ENCODE results near the gene LGR4. TPM values are rescaled to one million over a fixed set of nuclear protein-coding genes. Genes with fewer than 3 reads are reported as not detected.
"Not testable (repeated sequence)": the region's sequence is repeated elsewhere in the genome, so short reads cannot be mapped to it uniquely, and the experiment has no call there.

The LGR4 gene
- polyA plus RNA-seq, 4 donors: 120 to 160 (median 134) TPM

DNA sequence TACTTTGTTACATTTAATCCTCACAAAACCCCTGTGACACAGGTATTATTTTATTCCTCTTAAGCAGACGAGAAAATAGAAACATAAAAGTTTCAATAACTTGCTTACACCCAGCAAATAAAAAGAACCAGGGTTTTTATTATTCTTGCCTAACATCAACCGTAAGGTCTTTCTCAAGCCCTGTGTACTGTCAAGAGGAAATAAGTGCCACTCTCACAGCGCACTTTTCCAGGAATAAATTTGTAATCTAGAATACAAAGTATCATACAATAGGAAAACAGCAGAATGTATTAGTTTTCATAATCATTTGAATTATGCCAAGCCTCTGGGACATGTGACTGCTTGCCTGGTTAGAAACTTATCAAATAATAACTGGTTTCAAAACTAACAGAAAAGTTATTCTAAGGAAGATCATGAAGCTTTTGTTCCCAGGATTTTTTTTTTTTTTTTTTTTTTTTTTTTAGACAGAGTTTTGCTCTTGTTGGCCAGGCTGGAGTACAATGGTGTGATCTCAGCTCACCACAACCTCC is 117.0 kb downstream of the LGR4 start:
- no peak for DNase-seq (ENCODE audit: low read depth in 4 of 4, low spot score in 2 of 4)

DNA sequence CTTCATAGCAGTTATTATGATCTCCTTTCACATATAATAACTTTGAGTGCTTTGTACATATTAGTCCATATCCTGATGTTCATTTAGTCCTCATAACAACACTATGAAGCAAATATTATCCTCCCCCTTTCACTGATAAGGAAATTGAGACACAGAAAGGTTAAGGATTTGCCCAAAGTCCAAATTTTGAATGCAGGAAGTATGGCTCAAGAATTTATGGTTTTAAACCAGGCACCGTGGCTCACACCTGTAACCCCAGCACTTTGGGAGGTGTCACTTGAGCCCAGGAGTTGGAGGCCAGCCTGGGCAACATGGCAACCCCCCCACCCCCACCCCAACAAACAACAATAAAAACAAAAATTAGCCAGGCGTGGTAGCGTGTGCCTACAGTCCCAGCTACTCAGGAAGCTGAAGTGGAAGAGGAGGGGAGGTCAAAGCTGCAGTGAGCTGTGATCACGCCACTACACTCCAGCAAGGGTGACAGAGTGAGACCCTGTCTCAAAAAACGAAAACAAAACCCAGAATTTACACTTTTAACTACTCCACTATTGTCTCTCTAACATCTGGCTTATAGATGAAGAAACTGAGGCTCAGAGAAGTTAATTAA is 118.1 kb downstream of the LGR4 start:
- no peak for DNase-seq (ENCODE audit: low read depth in 4 of 4, low spot score in 2 of 4)

DNA sequence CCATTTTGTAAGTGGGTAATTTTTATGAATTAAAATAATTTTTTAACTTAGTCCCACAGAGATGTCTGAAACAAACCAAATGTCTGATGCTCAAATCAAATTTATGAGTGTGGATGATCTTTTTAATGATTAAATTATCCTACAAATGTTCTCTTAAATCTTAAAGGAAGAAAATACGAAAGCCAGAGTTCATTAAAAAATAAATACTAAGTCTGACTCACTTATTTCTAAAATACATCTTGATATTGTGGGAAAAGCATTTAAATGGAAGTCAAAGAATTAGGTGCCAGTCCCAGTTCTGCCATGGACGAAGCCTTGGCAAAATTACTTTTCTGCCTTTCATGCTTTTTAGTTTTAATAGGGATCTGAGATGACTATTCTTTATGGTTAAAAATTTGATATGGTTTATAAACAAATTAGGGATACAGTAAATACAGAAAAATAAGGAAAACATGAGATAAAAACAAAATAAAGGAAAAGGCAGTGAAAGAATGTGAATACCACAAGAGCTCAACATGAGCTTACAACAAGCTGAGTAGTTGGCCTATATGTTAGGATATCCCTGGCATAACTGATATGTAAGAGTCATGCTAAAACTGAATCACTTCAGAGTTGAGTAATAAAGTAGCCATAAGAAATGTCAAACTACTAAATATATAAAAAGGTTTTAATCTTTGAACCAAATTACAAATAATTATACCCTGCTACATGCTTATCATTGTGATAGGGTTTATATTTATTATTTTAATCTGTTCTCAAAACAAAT is 118.8 kb downstream of the LGR4 start:
- no peak for DNase-seq (ENCODE audit: low read depth in 4 of 4, low spot score in 2 of 4)

DNA sequence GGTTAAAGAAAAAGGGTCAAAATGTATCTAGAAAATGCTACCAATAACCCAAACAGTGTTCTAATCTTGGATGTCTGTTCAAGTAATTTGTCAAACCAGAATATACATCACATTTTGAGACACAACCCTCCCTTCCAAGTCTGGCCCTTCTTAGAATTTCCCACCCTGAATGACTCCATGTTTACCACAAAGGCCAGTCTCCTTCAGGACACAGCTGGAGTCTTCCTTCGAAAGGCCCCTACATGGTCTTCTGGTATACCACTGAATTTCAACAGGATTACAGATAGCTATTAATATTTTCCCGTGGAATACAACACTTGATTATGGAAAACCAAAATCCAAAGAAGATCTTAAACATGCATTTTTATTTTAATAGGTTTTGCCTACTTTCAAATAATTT is 119.8 kb downstream of the LGR4 start:
- DNase-seq (ENCODE audit: low read depth in 4 of 4, low spot score in 2 of 4): no peak

DNA sequence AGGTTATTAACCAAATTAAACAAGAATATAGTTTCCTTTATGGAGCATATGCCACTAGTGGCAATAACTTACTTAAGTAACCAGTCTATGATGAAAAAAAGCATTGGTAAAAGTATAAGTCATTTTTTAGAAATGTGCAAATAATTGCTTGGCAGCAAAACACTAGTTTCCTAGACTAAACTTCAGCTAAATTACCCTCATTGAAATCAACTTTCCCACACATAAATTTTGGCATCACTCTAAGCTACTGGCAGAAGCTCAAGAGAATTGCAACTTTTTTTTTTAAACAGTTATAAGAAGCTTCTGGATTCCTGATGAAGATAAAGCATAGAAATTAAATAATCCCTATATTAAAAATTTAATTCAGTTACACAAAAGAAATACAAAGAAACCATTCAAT is 122.1 kb downstream of the LGR4 start:
- DNase-seq (ENCODE audit: low read depth in 4 of 4, low spot score in 2 of 4): no peak

DNA sequence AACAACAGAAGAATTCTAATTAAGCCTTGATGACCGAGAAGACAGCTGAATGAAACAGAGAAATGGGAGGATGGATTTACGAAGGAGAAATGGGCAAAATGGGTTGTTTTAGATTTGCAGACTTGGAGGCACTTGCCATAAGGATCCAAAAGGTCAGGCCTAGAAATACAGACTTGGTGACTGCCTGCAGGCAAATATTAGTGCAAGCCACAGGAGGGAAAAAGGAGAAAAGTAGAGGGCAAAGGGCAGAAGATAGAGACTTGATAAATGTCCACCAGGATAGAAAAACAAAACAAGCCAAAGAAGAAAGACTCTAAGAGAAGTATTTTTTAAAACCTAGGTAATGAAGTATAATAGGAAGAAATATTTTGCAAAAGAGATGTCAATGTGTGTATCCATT is 122.7 kb downstream of the LGR4 start:
- DNase-seq (ENCODE audit: low read depth in 4 of 4, low spot score in 2 of 4): no peak

DNA sequence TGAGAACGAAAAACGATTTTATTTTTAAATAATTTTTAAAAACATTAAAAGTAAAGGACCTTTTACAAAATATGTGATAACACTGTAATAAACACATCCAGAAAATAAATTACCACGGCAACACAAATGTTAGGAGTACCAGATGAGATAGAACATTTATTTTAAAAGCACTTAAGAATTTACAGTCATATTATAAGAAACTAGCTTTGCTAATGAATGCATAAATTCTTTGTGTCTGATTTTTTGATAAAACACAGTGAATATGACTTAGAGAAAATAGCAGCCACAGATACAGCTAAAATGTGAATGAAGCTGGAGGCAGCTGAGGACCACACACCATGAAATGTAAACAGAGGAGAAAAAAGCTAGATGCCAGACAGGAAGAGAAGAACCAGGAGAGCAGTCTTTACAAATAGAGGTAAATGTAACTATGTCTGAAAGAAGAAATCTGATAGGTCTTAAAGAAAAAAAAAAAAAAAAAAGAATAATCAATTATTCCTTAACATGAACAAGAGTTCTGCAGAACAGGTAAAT is 124.2 kb downstream of the LGR4 start:
- DNase-seq (ENCODE audit: low read depth in 4 of 4, low spot score in 2 of 4): no peak

DNA sequence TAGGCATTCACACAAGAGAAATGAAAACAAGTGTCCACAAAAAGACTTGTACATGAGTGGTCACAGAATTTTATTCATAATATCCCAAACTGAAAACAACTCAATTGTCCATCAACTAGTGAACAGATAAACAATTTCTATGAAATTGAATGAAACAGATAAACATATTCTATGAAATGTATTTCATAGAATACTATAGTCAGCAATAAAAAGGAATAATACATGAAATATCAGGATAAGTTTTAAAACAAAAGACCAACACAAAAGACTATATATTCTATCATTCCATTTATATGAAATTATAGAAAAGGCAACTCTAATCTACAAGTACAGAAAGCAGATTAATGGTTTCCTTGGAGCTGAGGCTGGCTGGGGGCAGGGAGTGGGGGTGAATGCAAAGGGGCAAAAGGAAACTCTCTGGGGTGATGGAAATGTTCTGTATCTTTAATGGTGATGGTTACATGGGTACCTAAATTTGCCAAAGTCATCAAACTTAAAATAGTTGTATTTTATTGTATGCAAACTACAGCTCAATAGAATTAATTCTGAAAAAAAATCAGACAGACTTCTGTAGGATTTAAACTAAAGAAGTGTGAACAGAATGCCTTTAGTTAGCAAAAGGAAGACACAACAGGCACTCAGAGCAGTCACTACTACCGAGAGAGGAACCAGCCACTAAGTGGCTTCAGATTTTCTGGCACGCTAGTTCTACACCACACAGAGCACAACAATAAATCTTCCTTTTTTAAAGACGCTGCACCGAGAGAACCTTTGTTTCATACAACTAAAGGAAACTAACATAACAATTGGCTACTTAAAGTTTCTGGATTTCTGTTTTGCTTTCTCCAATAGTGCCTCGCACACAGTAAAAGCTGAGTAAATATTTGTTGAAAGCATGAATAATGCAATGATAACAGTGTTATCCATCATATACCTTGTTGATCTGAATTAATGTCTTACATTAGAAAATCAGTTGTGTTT is 124.9 kb downstream of the LGR4 start:
- no peak for DNase-seq (ENCODE audit: low read depth in 4 of 4, low spot score in 2 of 4)

DNA sequence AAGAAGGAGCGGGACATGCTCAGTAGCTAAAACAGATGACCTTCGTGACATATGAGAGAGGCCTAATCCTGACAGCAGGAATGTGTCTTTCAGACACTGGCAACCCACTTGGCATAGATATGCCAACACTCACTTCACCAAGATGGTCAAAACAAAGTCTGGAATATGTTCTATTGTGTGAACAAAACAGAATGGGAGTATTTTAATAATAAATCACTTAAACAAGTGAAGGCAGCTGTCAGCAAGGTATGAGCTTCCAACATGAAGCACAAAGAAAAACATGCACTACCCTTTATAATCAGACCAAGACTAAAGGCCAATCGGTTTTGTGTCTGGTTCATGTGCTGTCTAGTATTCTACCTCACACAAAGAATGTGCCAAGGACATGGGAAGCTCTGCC is 132.6 kb downstream of the LGR4 start:
- no peak for DNase-seq (ENCODE audit: low read depth in 4 of 4, low spot score in 2 of 4)

DNA sequence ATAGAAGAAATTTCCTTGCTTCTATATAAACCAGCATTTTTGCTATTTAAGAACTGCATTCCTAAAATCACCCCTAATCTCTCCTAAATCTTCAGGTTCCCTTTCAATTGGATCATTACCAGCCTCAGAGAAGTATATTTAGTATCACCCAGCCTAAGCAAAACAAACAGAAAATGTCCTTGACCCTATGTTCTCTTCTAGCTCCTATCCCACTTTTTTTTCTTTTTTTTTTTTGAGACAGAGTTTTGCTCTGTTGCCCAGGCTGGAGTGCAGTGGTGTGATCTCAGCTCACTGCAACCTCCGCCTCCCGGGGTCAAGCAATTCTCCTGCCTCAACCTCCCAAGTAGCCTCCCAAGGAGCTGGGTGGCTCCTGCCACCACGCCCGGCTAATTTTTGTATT is 137.8 kb downstream of the LGR4 start:
- not testable (repeated sequence) for DNase-seq (ENCODE audit: low read depth in 4 of 4, low spot score in 2 of 4)

DNA sequence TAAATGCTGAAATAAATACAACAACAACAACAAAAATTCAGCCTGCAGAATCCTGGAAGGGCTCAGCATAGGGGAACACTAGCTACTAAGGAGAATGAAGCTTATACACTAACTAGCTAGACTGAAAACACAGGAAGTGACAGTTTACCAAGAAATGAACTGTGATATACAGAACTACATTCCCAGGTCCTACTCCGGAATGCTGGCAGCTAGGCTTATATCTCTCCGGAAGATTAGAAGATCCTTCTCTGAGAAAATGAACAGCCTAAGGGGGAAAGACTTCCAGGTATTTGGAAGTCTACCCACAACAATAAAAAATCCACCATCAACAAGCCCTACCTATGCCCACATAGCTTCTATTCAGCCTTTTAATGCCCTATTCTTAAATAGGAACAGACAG is 140.6 kb downstream of the LGR4 start:
- DNase-seq (ENCODE audit: low read depth in 4 of 4, low spot score in 2 of 4): no peak

DNA sequence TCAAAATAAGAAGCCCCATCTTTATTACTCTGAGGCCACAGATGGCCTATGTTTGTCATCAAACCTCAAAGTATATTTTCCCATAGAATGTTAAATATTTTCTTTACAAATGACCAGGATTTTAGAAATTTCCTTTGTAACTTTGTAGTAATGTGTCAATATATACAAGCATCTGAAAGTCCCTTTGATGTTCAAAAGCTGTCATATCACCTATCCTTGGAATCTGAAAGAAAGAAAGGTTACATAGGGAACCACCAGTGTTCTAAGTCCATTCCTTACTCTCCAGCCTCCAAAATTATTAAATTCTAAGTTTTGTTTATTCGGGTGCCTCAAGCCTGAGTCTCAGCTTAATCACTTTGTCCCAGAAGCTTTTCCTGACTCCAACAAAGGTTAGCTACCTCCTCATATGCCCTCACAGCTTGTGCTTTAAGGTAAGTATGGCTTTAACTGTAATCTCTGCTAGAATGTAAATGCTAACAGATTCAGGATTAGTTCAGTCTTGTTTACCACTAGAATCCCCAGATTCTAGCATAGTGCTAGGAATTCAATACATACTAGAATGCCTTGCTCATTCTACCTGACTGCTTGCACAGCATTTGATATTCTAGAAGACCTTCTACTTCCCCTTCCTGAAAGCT is 141.8 kb downstream of the LGR4 start:
- DNase-seq (ENCODE audit: low read depth in 4 of 4, low spot score in 2 of 4): no peak

DNA sequence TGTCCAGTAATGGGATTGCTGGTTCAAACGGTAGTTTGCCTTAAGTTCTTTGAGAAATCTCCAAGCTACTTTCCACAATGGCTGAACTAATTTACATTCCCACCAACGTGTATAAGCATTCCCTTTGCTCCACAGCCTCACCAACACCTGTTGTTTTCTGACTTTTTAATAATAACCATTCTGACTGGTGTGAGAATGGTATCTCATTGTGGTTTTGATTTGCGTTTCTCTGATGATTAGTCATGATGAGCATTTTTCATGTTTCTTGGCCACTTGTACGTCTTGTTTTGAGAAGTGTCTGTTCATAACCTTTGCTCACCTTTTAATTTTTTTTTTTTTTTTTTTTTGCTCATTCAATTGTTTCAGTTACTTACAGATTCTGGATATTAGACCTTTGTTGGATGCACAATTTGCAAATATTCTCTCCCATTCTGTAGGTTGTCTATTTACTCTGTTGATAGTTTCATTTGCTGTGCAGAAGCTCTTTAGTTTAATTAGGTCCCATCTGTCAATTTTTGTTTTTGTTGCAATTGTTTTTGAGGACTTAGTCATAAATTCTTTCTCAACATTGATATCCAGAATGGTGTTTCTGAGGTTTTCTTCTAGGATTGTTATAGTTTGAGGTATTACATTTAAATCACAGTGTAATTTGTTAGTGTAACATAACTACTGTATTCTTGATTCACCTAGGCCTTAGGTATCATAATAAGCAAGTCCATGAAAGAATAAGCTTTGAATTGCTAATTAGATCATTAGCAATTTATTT is 142.5 kb downstream of the LGR4 start:
- no peak for DNase-seq (ENCODE audit: low read depth in 4 of 4, low spot score in 2 of 4)

DNA sequence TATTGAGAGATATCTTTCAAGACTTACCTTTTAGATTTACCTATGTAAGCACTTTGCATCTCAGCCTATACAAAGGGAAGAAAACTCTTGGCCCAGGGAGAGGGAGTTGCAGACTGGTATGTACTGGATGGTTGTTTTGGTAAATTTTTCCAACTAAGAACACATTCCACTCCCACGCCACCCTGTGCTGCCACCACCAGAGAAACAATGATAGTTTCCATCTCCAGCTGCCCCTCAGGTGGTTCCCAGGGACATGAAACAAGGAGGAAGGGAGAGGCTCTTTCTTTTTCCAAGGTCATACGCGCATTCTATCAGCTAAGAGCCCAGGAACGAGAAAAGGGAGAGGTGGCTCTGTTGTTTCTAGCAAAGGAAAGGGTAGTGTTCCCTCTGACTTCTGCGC is 144.0 kb downstream of the LGR4 start:
- no peak for DNase-seq (ENCODE audit: low read depth in 4 of 4, low spot score in 2 of 4)

DNA sequence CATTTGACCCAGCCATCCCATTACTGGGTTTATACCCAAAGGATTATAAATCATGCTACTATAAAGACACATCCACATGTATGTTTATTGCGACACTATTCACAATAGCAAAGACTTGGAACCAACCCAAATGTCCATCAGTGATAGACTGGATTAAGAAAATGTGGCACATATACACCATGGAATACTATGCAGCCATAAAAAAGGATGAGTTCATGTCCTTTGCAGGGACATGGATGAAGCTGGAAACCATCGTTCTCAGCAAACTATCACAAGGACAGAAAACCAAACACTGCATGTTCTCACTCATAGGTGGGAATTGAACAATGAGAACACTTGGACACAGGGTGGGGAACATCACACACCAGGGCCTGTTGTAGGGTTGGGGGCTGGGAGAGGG is 145.5 kb downstream of the LGR4 start:
- DNase-seq (ENCODE audit: low read depth in 4 of 4, low spot score in 2 of 4): not testable (repeated sequence)

DNA sequence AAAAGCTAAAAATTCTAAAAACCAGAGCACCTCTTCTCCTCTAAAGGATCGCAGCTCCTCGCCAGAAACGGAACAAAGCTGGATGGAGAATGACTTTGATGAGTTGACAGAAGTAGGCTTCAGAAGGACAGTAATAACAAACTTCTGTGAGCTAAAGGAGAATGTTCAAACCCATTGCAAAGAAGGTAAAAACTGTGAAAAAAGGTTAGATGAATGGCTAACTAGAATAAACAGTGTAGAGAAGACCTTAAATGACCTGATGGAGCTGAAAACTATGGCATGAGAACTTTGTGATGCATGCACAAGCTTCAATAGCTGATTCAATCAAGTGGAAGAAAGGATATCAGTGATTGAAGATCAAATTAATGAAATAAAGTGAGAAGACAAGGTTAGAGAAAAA is 150.4 kb downstream of the LGR4 start:
- not testable (repeated sequence) for DNase-seq (ENCODE audit: low read depth in 4 of 4, low spot score in 2 of 4)

DNA sequence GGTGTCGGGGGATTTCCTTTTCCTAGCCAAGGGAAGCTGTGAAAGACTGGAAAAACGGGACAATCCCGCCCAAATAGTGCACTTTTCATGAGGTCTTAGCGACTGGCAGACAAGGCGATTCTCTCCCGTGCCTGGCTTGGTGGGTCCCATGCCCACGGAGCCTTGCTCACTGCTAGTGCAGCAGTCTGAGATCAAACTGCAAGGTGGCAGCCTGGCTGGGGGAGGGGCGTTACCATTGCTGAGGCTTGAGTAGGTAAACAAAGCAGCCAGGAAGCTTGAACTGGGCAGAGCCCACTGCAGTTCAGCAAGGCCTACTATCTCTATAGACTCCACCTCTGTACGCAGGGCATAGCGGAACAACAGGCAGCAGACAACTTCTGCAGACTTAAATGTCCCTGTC is 151.2 kb downstream of the LGR4 start:
- not testable (repeated sequence) for DNase-seq (ENCODE audit: low read depth in 4 of 4, low spot score in 2 of 4)

DNA sequence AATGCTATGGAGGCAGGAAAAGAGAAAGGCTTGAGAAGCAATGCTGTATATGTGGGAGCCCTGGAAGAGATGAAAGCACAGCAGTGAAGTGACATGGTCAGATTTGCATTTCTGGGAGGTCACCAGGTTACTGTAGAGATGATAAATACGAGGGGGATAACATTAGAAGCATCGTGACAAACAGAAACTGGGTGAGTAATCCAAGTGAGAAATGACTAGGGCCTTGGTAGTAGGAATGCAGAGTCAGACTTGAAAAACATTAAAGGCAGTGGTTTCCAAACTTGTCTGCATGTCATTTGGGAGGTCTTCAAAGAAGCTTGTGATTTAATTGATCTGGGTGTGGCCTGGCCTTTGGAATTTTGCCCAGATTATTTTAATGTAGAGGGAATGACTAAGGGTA is 153.5 kb downstream of the LGR4 start:
- DNase-seq (ENCODE audit: low read depth in 4 of 4, low spot score in 2 of 4): no peak

DNA sequence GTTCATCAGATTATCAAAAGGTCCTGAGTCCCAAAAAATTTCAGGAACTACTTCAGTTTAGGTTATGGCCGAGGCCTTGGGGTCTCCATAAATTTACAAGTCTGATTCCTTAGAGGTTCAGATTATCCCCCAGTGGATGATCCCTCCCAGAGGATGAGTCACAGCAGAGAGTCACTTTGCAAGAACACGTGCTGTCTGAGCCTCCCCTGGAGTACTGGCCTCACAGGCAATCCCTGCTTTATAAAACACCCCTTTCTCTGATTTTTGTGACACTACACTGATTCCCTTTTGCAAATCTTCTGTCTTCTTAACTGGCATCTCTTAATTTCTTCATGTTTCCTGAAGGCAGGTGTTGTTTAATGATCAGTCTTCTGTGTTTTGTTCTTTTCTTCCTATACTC is 154.8 kb downstream of the LGR4 start:
- DNase-seq (ENCODE audit: low read depth in 4 of 4, low spot score in 2 of 4): no peak
